Liver (tissue), 9 donors: Measurements from ENCODE around the gene DNAH3. TPM values are rescaled to one million over a fixed set of nuclear protein-coding genes. Genes with fewer than 3 reads are reported as not detected.

Source experiments
- DNase-seq: peaks from one replicate; pipeline ENCODE4 v3.0.0-alpha.2; 2017; ENCODE audit warnings: low spot score
- H3K27ac ChIP-seq, 2 donors: one replicate each; pipeline ENCODE4 v1.7.0; 2013; ENCODE audit warnings: inconsistent platforms in 2 of 2, low read length in 2 of 2, control low read depth in 1 of 2, low read depth in 1 of 2, mild to moderate bottlenecking in 1 of 2
- H3K27me3 ChIP-seq, 4 donors: one replicate each; pipeline versions ENCODE4 v1.6.1 to v1.7.0; 2013; ENCODE audit warnings: low read length in 3 of 4, inconsistent platforms in 1 of 4, mild to moderate bottlenecking in 1 of 4, moderate library complexity in 1 of 4; ENCODE audit not compliant: control insufficient read depth in 4 of 4, insufficient read depth in 4 of 4
- H3K36me3 ChIP-seq, 4 donors: one replicate each; pipeline versions ENCODE4 v1.6.1 to v1.7.0; 2013; ENCODE audit warnings: low read length in 3 of 4, mild to moderate bottlenecking in 3 of 4, low read depth in 1 of 4, moderate library complexity in 1 of 4; ENCODE audit not compliant: control insufficient read depth in 4 of 4, insufficient read depth in 3 of 4
- H3K4me1 ChIP-seq, 4 donors: one replicate each; pipeline versions ENCODE4 v1.6.1 to v1.7.0; 2013; ENCODE audit warnings: low read length in 3 of 4, mild to moderate bottlenecking in 3 of 4, moderate library complexity in 1 of 4; ENCODE audit not compliant: control insufficient read depth in 4 of 4, insufficient read depth in 4 of 4
- H3K4me3 ChIP-seq, 3 donors: one replicate each; pipeline versions ENCODE4 v1.6.1 to v1.7.0; 2013; ENCODE audit warnings: low read length in 3 of 3, control low read depth in 1 of 3, low read depth in 1 of 3, mild to moderate bottlenecking in 1 of 3
- H3K9ac ChIP-seq, 2 donors: one replicate each; pipeline ENCODE4 v1.7.0; 2013; ENCODE audit warnings: low read length in 2 of 2, mild to moderate bottlenecking in 2 of 2, moderate library complexity in 2 of 2, control low read depth in 1 of 2, low read depth in 1 of 2
- H3K9me3 ChIP-seq, 4 donors: one replicate each; pipeline versions ENCODE4 v1.6.1 to v1.7.0; 2013; ENCODE audit warnings: low read length in 3 of 4; ENCODE audit not compliant: control insufficient read depth in 4 of 4
- EGR1 ChIP-seq, 2 donors: IDR thresholded peaks; 2 replicates each; pipeline ENCODE4 v1.6.1; 2016 to 2018; ENCODE audit warnings: antibody characterized with exemption in 2 of 2, low read depth in 2 of 2
- FOXA1 ChIP-seq: IDR thresholded peaks from 2 replicates; pipeline ENCODE4 v1.6.1; 2016; ENCODE audit warnings: antibody characterized with exemption
- FOXA2 ChIP-seq: IDR thresholded peaks from 2 replicates; pipeline ENCODE4 v1.6.1; 2016; ENCODE audit warnings: antibody characterized with exemption
- GABPA ChIP-seq, 2 donors: IDR thresholded peaks in 1 of 2; conservative IDR thresholded peaks in 1 of 2; 2 replicates each; pipeline ENCODE4 v1.6.1; 2016; ENCODE audit warnings: antibody characterized with exemption in 2 of 2, mild to moderate bottlenecking in 1 of 2, moderate library complexity in 1 of 2
- HNF4A ChIP-seq, 2 donors: conservative IDR thresholded peaks; 2 replicates each; pipeline ENCODE4 v1.6.1; 2016; ENCODE audit warnings: antibody characterized with exemption in 2 of 2, mild to moderate bottlenecking in 2 of 2
- HNF4G ChIP-seq: IDR thresholded peaks from 2 replicates; pipeline ENCODE4 v1.6.1; 2016; ENCODE audit warnings: antibody characterized with exemption
- JUND ChIP-seq, 2 donors: IDR thresholded peaks; 2 replicates each; pipeline ENCODE4 v1.6.1; 2016; ENCODE audit warnings: antibody characterized with exemption in 2 of 2
- MAX ChIP-seq: IDR thresholded peaks from 2 replicates; pipeline ENCODE4 v1.6.1; 2016; ENCODE audit warnings: antibody characterized with exemption
- NR2F2 ChIP-seq: IDR thresholded peaks from 2 replicates; pipeline ENCODE4 v1.6.1; 2016; ENCODE audit warnings: antibody characterized with exemption
- RAD21 ChIP-seq, 2 donors: IDR thresholded peaks; 2 replicates each; pipeline ENCODE4 v1.6.1; 2016; ENCODE audit warnings: antibody characterized with exemption in 2 of 2, mild to moderate bottlenecking in 2 of 2
- RXRA ChIP-seq, 2 donors: IDR thresholded peaks; 2 replicates each; pipeline ENCODE4 v1.6.1; 2017 to 2018; ENCODE audit warnings: antibody characterized with exemption in 2 of 2, mild to moderate bottlenecking in 1 of 2
- SP1 ChIP-seq: IDR thresholded peaks from 2 replicates; pipeline ENCODE4 v1.6.1; 2018; ENCODE audit warnings: antibody characterized with exemption, mild to moderate bottlenecking
- TAF1 ChIP-seq: conservative IDR thresholded peaks from 2 replicates; pipeline ENCODE4 v1.6.1; 2016; ENCODE audit warnings: antibody characterized with exemption, mild to moderate bottlenecking
- YY1 ChIP-seq: IDR thresholded peaks from 2 replicates; pipeline ENCODE4 v1.6.1; 2016; ENCODE audit warnings: antibody characterized with exemption, mild to moderate bottlenecking
- WGBS: extraction: QIAGEN DNeasy Blood & Tissue Kit; methylation state at CpG from one replicate; pipeline ENCODE4 v1.1.7; 2013; 5-methylcytosine and 5-hydroxymethylcytosine counted together
- polyA plus RNA-seq, 2 donors: library from polyadenylated mRNA; stranded (reverse) in 1 of 2; unstranded in 1 of 2; fragments of 200-250 nt in 1 of 2; fragments of >200 nt in 1 of 2; fragmentation: Nextera tagmentation in 1 of 2; extraction: Ambion mirVana in 1 of 2; gene quantifications; one replicate each; pipeline versions ENCODE4 v1.2.1 to v1.2.3, GENCODE V29; 2013 to 2015
- total RNA-seq, 2 donors: library from RNA; depleted of rRNA; stranded (reverse); fragments of >200 nt; gene quantifications; one replicate each; pipeline ENCODE4 v1.2.3, GENCODE V29; 2014
- TF ChIP-seq, protein P1 (sequence below): IDR thresholded peaks from 2 replicates; pipeline ENCODE4 v1.6.1; 2016; ENCODE audit warnings: antibody characterized with exemption
- TF ChIP-seq, protein P2 (sequence below): IDR thresholded peaks from 2 replicates; pipeline ENCODE4 v1.6.1; 2016; ENCODE audit warnings: antibody characterized with exemption
- TF ChIP-seq, protein P3 (sequence below): IDR thresholded peaks from 2 replicates; pipeline ENCODE4 v1.6.1; 2016; ENCODE audit warnings: antibody characterized with exemption, mild to moderate bottlenecking
- TF ChIP-seq, protein P4 (sequence below): fragments of 150-350 bp; IDR thresholded peaks from 2 replicates; pipeline ENCODE4 v1.5.1; 2017; ENCODE audit warnings: improper control_type of control experiment, low read depth, low read length; ENCODE audit not compliant: missing input control
- donor health status: healthy.
- donor health status: healthy.
- donor health status: healthy.
- donor health status: healthy.
- donor health status: healthy.

DNAH3 gene
- total and polyA plus RNA-seq, 4 donors: not detected

- TF ChIP-seq HNF4G: no peak
- TF ChIP-seq, protein P1, sequence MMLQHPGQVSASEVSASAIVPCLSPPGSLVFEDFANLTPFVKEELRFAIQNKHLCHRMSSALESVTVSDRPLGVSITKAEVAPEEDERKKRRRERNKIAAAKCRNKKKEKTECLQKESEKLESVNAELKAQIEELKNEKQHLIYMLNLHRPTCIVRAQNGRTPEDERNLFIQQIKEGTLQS: no peak
- TF ChIP-seq YY1: no peak
- no peak for TF ChIP-seq MAX
- TF ChIP-seq EGR1 (IDR thresholded peaks at IDR 0.05; ENCODE audit: low read depth in 2 of 2): no peak
- TF ChIP-seq NR2F2: no peak
- TF ChIP-seq TAF1: no peak
Observed at GRCh38 chr16:21162661-21163151, 12.1 kb upstream of the DNAH3 start (continued).

- no peak overlapping the region for H3K9ac ChIP-seq
- DNase-seq: no peak
- no peaks in the 10 kb centered on the region for H3K27me3 ChIP-seq
- H3K9me3 ChIP-seq: no peaks in the 10 kb centered on the region
- H3K4me1 ChIP-seq: peaks cover 0 to 20% (median 5%) of the 10 kb centered on the region in 4 donors
- H3K27ac ChIP-seq: no peak overlapping the region
- H3K36me3 ChIP-seq: no peaks in the 10 kb centered on the region
- WGBS: 87% methylated on average over 2 of the region's 2 CpGs
- TF ChIP-seq JUND (IDR thresholded peaks at IDR 0.05) (no peak), FOXA2 (no peak), SP1 (no peak), RAD21 (IDR thresholded peaks at IDR 0.05) (no peak), RXRA (IDR thresholded peaks at IDR 0.05) (no peak), NR2F2 (no peak), TAF1 (no peak), HNF4G (no peak), HNF4A (conservative IDR thresholded peaks at IDR 0.05) (no peak), EGR1 (IDR thresholded peaks at IDR 0.05; ENCODE audit: low read depth in 2 of 2) (no peak), FOXA1 (no peak), MAX (no peak), YY1 (no peak), GABPA (IDR thresholded peaks at IDR 0.05 in 1 of 2, conservative IDR thresholded peaks at IDR 0.05 in 1 of 2) (no peak)
- TF ChIP-seq, protein P2, sequence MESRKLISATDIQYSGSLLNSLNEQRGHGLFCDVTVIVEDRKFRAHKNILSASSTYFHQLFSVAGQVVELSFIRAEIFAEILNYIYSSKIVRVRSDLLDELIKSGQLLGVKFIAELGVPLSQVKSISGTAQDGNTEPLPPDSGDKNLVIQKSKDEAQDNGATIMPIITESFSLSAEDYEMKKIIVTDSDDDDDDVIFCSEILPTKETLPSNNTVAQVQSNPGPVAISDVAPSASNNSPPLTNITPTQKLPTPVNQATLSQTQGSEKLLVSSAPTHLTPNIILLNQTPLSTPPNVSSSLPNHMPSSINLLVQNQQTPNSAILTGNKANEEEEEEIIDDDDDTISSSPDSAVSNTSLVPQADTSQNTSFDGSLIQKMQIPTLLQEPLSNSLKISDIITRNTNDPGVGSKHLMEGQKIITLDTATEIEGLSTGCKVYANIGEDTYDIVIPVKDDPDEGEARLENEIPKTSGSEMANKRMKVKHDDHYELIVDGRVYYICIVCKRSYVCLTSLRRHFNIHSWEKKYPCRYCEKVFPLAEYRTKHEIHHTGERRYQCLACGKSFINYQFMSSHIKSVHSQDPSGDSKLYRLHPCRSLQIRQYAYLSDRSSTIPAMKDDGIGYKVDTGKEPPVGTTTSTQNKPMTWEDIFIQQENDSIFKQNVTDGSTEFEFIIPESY: no peak
- TF ChIP-seq, protein P1: no peak
- TF ChIP-seq, protein P3, sequence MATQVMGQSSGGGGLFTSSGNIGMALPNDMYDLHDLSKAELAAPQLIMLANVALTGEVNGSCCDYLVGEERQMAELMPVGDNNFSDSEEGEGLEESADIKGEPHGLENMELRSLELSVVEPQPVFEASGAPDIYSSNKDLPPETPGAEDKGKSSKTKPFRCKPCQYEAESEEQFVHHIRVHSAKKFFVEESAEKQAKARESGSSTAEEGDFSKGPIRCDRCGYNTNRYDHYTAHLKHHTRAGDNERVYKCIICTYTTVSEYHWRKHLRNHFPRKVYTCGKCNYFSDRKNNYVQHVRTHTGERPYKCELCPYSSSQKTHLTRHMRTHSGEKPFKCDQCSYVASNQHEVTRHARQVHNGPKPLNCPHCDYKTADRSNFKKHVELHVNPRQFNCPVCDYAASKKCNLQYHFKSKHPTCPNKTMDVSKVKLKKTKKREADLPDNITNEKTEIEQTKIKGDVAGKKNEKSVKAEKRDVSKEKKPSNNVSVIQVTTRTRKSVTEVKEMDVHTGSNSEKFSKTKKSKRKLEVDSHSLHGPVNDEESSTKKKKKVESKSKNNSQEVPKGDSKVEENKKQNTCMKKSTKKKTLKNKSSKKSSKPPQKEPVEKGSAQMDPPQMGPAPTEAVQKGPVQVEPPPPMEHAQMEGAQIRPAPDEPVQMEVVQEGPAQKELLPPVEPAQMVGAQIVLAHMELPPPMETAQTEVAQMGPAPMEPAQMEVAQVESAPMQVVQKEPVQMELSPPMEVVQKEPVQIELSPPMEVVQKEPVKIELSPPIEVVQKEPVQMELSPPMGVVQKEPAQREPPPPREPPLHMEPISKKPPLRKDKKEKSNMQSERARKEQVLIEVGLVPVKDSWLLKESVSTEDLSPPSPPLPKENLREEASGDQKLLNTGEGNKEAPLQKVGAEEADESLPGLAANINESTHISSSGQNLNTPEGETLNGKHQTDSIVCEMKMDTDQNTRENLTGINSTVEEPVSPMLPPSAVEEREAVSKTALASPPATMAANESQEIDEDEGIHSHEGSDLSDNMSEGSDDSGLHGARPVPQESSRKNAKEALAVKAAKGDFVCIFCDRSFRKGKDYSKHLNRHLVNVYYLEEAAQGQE: no peak
- TF ChIP-seq, protein P4, sequence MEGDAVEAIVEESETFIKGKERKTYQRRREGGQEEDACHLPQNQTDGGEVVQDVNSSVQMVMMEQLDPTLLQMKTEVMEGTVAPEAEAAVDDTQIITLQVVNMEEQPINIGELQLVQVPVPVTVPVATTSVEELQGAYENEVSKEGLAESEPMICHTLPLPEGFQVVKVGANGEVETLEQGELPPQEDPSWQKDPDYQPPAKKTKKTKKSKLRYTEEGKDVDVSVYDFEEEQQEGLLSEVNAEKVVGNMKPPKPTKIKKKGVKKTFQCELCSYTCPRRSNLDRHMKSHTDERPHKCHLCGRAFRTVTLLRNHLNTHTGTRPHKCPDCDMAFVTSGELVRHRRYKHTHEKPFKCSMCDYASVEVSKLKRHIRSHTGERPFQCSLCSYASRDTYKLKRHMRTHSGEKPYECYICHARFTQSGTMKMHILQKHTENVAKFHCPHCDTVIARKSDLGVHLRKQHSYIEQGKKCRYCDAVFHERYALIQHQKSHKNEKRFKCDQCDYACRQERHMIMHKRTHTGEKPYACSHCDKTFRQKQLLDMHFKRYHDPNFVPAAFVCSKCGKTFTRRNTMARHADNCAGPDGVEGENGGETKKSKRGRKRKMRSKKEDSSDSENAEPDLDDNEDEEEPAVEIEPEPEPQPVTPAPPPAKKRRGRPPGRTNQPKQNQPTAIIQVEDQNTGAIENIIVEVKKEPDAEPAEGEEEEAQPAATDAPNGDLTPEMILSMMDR: no peak
- H3K4me3 ChIP-seq: no peak overlapping the region
Observed at GRCh38 chr16:21161211-21161610, 10.6 kb upstream of the DNAH3 start.
